Vagina (tissue), 2 donors: ENCODE measurements around the gene EXOC1L. TPM values are rescaled to one million over a fixed set of nuclear protein-coding genes. Genes with fewer than 3 reads are reported as not detected.

Experiments
- DNase-seq, 2 donors: peaks; one replicate each; pipeline ENCODE4 v3.0.0-alpha.2; 2017; ENCODE audit errors: extremely low spot score in 2 of 2
- H3K27ac ChIP-seq: fragments of 200-600 bp; sonication (generic); one replicate; pipeline ENCODE4 v1.5.1; 2019
- H3K27me3 ChIP-seq: fragments of 200-600 bp; sonication (generic); one replicate; pipeline ENCODE4 v1.5.1; 2019
- H3K36me3 ChIP-seq, 2 donors: fragments of 200-600 bp; sonication (generic); one replicate each; pipeline ENCODE4 v1.5.1; 2017 to 2019
- H3K4me1 ChIP-seq: fragments of 200-600 bp; sonication (generic); one replicate; pipeline ENCODE4 v1.5.1; 2019
- H3K4me3 ChIP-seq, 2 donors: fragments of 200-600 bp; sonication (generic); 1 replicate in 1 of 2; 2 replicates in 1 of 2; pipeline ENCODE4 v1.5.1; 2016 to 2019
- H3K9me3 ChIP-seq: fragments of 200-600 bp; sonication (generic); one replicate; pipeline ENCODE4 v1.5.1; 2019
- CTCF ChIP-seq, 3 experiments: fragments of 450-650 bp in 2 of 3; fragments of 200-600 bp in 1 of 3; sonication (generic) in 1 of 3; IDR thresholded peaks; one replicate each; pipeline ENCODE4 v1.5.1; 2017 to 2019; ENCODE audit warnings: antibody characterized with exemption in 3 of 3, mild to moderate bottlenecking in 2 of 3, moderate library complexity in 2 of 3
- POLR2A ChIP-seq, 2 donors: fragments of 450-650 bp; IDR thresholded peaks; one replicate each; pipeline ENCODE4 v1.6.1; 2017; ENCODE audit warnings: antibody characterized with exemption in 2 of 2, mild to moderate bottlenecking in 2 of 2, moderate library complexity in 2 of 2
- POLR2AphosphoS5 ChIP-seq, 2 donors: sonication (generic); formaldehyde crosslinking; IDR thresholded peaks; one replicate each; pipeline ENCODE4 v1.9.0; 2017; ENCODE audit warnings: antibody characterized with exemption in 2 of 2, mild to moderate bottlenecking in 2 of 2, low read depth in 1 of 2; ENCODE audit not compliant: insufficient read depth in 1 of 2
- intact Hi-C: fragments of 100-400 bp; cut with DNase I; formaldehyde crosslinking; loops from one replicate; pipeline ENCODE4 v1.15.1; 2023
- total RNA-seq: library from RNA; depleted of rRNA; stranded (reverse); fragments of >200 nt; gene quantifications from one replicate; pipeline ENCODE4 v1.2.3, GENCODE V29; 2016

EXOC1L gene
- total RNA-seq, 1 donor from 2014 or later, result not detected

- Histone ChIP-seq H3K4me1 (no peaks in the 10 kb centered on the region), H3K27me3 (no peaks in the 10 kb centered on the region), H3K9me3 (no peaks in the 10 kb centered on the region), H3K4me3 (no peak overlapping the region), H3K36me3 (no peaks in the 10 kb centered on the region), H3K27ac (no peak overlapping the region)
- no peak for DNase-seq
- intact Hi-C loops, result no loop called here
- no peak for TF ChIP-seq POLR2AphosphoS5 (IDR thresholded peaks at IDR 0.05; ENCODE audit: insufficient read depth in 1 of 2, low read depth in 1 of 2)
- no peak for TF ChIP-seq CTCF (IDR thresholded peaks at IDR 0.05)
- no peak for TF ChIP-seq POLR2A (IDR thresholded peaks at IDR 0.05)
Observed at GRCh38 chr4:55801498-55801897, 18.1 kb upstream of the EXOC1L start.

GRCh38 chr4:55807556-55807955 is 12.0 kb upstream of the EXOC1L start:
- Histone ChIP-seq H3K9me3 (no peaks in the 10 kb centered on the region), H3K4me3 (no peak overlapping the region), H3K36me3 (no peaks in the 10 kb centered on the region), H3K4me1 (no peaks in the 10 kb centered on the region), H3K27me3 (no peaks in the 10 kb centered on the region), H3K27ac (no peak overlapping the region)
- DNase-seq, result no peak
- intact Hi-C loops, result no loop called here
- no peak for TF ChIP-seq POLR2A (IDR thresholded peaks at IDR 0.05)
- TF ChIP-seq CTCF (IDR thresholded peaks at IDR 0.05), result no peak
- no peak for TF ChIP-seq POLR2AphosphoS5 (IDR thresholded peaks at IDR 0.05; ENCODE audit: insufficient read depth in 1 of 2, low read depth in 1 of 2)

GRCh38 chr4:55808186-55808585 is 11.4 kb upstream of the EXOC1L start:
- H3K27me3 ChIP-seq, result no peaks in the 10 kb centered on the region
- H3K4me3 ChIP-seq, result no peak overlapping the region
- intact Hi-C loops, result no loop called here
- no peaks in the 10 kb centered on the region for H3K36me3 ChIP-seq
- no peaks in the 10 kb centered on the region for H3K4me1 ChIP-seq
- no peaks in the 10 kb centered on the region for H3K9me3 ChIP-seq
- DNase-seq, result no peak
- TF ChIP-seq POLR2AphosphoS5 (IDR thresholded peaks at IDR 0.05; ENCODE audit: insufficient read depth in 1 of 2, low read depth in 1 of 2) (no peak), POLR2A (IDR thresholded peaks at IDR 0.05) (no peak), CTCF (IDR thresholded peaks at IDR 0.05) (no peak)
- no peak overlapping the region for H3K27ac ChIP-seq

GRCh38 chr4:55808632-55809031 is 11.0 kb upstream of the EXOC1L start:
- no peaks in the 10 kb centered on the region for H3K27me3 ChIP-seq
- intact Hi-C loops, result no loop called here

GRCh38 chr4:55817691-55818090 is 1.9 kb upstream of the EXOC1L start:
- intact Hi-C loops, result no loop called here

More at GRCh38 chr4:55808632-55809031, 11.0 kb upstream of the EXOC1L start:
- TF ChIP-seq POLR2A (IDR thresholded peaks at IDR 0.05), result no peak
- TF ChIP-seq POLR2AphosphoS5 (IDR thresholded peaks at IDR 0.05; ENCODE audit: insufficient read depth in 1 of 2, low read depth in 1 of 2), result no peak
- no peak for TF ChIP-seq CTCF (IDR thresholded peaks at IDR 0.05)
- no peak overlapping the region for H3K27ac ChIP-seq
- DNase-seq, result no peak
- no peaks in the 10 kb centered on the region for H3K36me3 ChIP-seq
- H3K4me3 ChIP-seq, result no peak overlapping the region
- no peaks in the 10 kb centered on the region for H3K9me3 ChIP-seq
- no peaks in the 10 kb centered on the region for H3K4me1 ChIP-seq

More at GRCh38 chr4:55817691-55818090, 1.9 kb upstream of the EXOC1L start:
- H3K4me3 ChIP-seq, result no peak overlapping the region
- DNase-seq, result no peak
- no peaks in the 10 kb centered on the region for H3K9me3 ChIP-seq
- no peaks in the 10 kb centered on the region for H3K27me3 ChIP-seq
- H3K36me3 ChIP-seq, result no peaks in the 10 kb centered on the region
- H3K4me1 ChIP-seq, result no peaks in the 10 kb centered on the region
- TF ChIP-seq CTCF (IDR thresholded peaks at IDR 0.05), result no peak
- no peak for TF ChIP-seq POLR2AphosphoS5 (IDR thresholded peaks at IDR 0.05; ENCODE audit: insufficient read depth in 1 of 2, low read depth in 1 of 2)
- TF ChIP-seq POLR2A (IDR thresholded peaks at IDR 0.05), result no peak
- no peak overlapping the region for H3K27ac ChIP-seq
